ENCODE data around the gene CHRND. TPM values are rescaled to one million over a fixed set of nuclear protein-coding genes. Genes with fewer than 3 reads are reported as not detected.

CHRND gene
- total and polyA plus RNA-seq, 2 donors (not counting 1 experiment from before 2014, with no cell fraction given): not detected

DNA sequence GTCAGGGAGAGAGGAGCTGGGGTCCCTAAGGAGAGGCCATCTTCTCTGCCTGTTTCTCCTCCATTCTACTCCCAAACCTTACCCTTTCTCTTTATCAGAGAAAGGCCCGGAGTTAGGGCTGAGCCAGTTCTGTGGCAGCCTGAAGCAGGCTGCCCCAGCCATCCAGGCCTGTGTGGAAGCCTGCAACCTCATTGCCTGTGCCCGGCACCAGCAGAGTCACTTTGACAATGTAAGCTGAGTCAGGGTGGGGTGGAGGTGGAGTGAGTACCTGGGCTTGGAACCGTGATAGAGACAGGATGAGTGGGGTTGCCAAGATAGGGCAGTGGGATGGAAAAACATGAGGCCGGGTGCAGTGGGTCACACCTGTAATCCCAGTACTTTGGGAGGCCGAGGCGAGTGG is 18.7 kb downstream of the CHRND start:
- WGBS (ENCODE audit: insufficient coverage): 82% methylated on average over 4 of the region's 6 CpGs
- Histone ChIP-seq H3K36me3 (replicated peaks in 1 of 2; ENCODE audit: control extremely low read depth in 1 of 2, control insufficient read depth in 1 of 2, extremely low read depth in 1 of 2, insufficient read depth in 2 of 2, low read length in 1 of 2) (peaks cover 3 to 17% of the 10 kb centered on the region in 2 experiments), H3K79me2 (ENCODE audit: control insufficient read depth, insufficient read depth, low read length) (peaks cover 44% of the 10 kb centered on the region), H4K20me1 (ENCODE audit: control insufficient read depth, insufficient read depth, low read length, poor library complexity, severe bottlenecking) (peaks cover 14% of the 10 kb centered on the region), H3K27me3 (replicated peaks in 1 of 4; ENCODE audit: control extremely low read depth in 1 of 4, control insufficient read depth in 3 of 4, insufficient read depth in 4 of 4, low read length in 3 of 4) (peaks cover 0 to under 1% (median 0%) of the 10 kb centered on the region in 4 experiments), H3K9me3 (ENCODE audit: control extremely low read depth in 1 of 3, control insufficient read depth in 2 of 3, insufficient read depth in 1 of 3, low read length in 2 of 3) (peaks cover 0 to 2% (median 0%) of the 10 kb centered on the region in 3 donors), H3K4me1 (ENCODE audit: control insufficient read depth in 2 of 2, insufficient read depth in 2 of 2, low read length in 2 of 2) (peaks cover 4 to 9% of the 10 kb centered on the region in 2 donors), H3K4me3 (ENCODE audit: control extremely low read depth in 1 of 5, extremely low read depth in 1 of 5, insufficient read depth in 1 of 5, low read depth in 2 of 5, low read length in 4 of 5) (no peak overlapping the region), H3K27ac (ENCODE audit: low read length in 2 of 2) (no peak overlapping the region), H3K9ac (ENCODE audit: low read length) (no peak overlapping the region), H3K4me2 (replicated peaks; ENCODE audit: low read depth, low read length, poor library complexity, severe bottlenecking) (no peak overlapping the region), H2AFZ (ENCODE audit: insufficient read depth, low read depth, low read length, poor library complexity, severe bottlenecking) (no peak overlapping the region)
- intact Hi-C loops (cut with micrococcal nuclease): no loop called here
- Mint-ChIP-seq H3K4me3 (no peak overlapping the region), H3K9me3 (ENCODE audit: insufficient read depth) (no peaks in the 10 kb centered on the region), H3K27me3 (no peaks in the 10 kb centered on the region), H3K4me1 (peaks cover 31% of the 10 kb centered on the region), H3K27ac (no peak overlapping the region)
- CTCF ChIA-PET: no interaction called here
- DNase-seq (no peak), ATAC-seq (ENCODE audit: low read depth) (no peak)
- TF ChIP-seq, protein P1, sequence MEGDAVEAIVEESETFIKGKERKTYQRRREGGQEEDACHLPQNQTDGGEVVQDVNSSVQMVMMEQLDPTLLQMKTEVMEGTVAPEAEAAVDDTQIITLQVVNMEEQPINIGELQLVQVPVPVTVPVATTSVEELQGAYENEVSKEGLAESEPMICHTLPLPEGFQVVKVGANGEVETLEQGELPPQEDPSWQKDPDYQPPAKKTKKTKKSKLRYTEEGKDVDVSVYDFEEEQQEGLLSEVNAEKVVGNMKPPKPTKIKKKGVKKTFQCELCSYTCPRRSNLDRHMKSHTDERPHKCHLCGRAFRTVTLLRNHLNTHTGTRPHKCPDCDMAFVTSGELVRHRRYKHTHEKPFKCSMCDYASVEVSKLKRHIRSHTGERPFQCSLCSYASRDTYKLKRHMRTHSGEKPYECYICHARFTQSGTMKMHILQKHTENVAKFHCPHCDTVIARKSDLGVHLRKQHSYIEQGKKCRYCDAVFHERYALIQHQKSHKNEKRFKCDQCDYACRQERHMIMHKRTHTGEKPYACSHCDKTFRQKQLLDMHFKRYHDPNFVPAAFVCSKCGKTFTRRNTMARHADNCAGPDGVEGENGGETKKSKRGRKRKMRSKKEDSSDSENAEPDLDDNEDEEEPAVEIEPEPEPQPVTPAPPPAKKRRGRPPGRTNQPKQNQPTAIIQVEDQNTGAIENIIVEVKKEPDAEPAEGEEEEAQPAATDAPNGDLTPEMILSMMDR (IDR thresholded peaks at IDR 0.05): no peak
- no peak for TF ChIP-seq EZH2 (IDR thresholded peaks at IDR 0.05; ENCODE audit: borderline replicate concordance, insufficient read depth, low read depth, low read length, poor library complexity, severe bottlenecking)
- POLR2A ChIA-PET: no interaction called here

DNA sequence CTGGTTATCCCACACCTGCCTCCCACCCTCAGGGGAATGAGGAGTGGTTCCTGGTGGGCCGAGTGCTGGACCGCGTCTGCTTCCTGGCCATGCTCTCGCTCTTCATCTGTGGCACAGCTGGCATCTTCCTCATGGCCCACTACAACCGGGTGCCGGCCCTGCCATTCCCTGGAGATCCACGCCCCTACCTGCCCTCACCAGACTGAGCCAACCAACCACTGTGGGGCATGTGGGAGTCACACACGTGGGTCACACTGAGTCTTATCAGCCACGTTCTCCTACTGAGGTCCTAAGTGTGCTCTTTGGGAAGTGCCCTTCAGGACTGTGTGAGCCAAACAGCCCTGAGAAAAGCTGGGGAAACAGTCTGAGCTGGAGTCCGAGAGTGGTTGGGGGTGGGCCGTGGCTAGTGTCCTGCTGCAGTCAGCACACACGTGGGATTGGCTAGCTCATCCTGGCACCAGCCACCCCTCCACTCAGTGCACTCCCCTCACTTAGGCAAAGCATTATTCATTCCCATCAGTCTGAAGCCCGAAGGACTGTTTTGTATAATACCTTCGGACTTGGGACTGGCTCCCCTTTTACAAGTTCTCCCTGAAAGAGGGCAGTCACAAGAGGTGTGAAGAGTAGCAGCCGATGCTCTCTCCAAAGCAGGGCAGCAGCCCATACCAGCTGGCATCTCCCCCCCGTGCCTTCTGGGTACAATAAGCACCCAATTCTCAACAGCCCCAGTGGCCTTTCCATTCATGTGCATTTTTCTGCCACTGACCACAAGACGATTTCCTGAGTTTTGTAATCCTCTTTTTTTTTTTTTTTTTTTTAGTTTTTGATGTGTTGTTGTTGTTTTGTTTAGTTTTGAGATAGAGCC is 19.8 kb downstream of the CHRND start:
- CTCF ChIA-PET: interaction anchor here (1.3 kb wide), 1 partner anchor 25 kb away, joined by 5 read pairs; the partner anchor contains the start of gene PRSS56
- peaks cover 33% of the 10 kb centered on the region for H3K4me1 Mint-ChIP-seq
- peaks cover 52% of the 10 kb centered on the region for H3K79me2 ChIP-seq (ENCODE audit: control insufficient read depth, insufficient read depth, low read length)
- no peak overlapping the region for H3K4me2 ChIP-seq (replicated peaks; ENCODE audit: low read depth, low read length, poor library complexity, severe bottlenecking)
- intact Hi-C loops (cut with micrococcal nuclease): no loop called here
- H3K4me1 ChIP-seq (ENCODE audit: control insufficient read depth in 2 of 2, insufficient read depth in 2 of 2, low read length in 2 of 2): peaks cover 7 to 13% of the 10 kb centered on the region in 2 donors
- no peak overlapping the region for H3K27ac Mint-ChIP-seq
- H3K4me3 Mint-ChIP-seq: no peak overlapping the region
- no peak for TF ChIP-seq EZH2 (IDR thresholded peaks at IDR 0.05; ENCODE audit: borderline replicate concordance, insufficient read depth, low read depth, low read length, poor library complexity, severe bottlenecking)
- TF ChIP-seq, protein P1 (IDR thresholded peaks at IDR 0.05): no peak
- H3K36me3 ChIP-seq (replicated peaks in 1 of 2; ENCODE audit: control extremely low read depth in 1 of 2, control insufficient read depth in 1 of 2, extremely low read depth in 1 of 2, insufficient read depth in 2 of 2, low read length in 1 of 2): peaks cover 3 to 17% of the 10 kb centered on the region in 2 experiments
- H3K9me3 Mint-ChIP-seq (ENCODE audit: insufficient read depth): no peaks in the 10 kb centered on the region
- H4K20me1 ChIP-seq (ENCODE audit: control insufficient read depth, insufficient read depth, low read length, poor library complexity, severe bottlenecking): peaks cover 14% of the 10 kb centered on the region
- 96% methylated on average over 12 of the region's 17 CpGs for WGBS (ENCODE audit: insufficient coverage)
- H3K4me3 ChIP-seq (ENCODE audit: control extremely low read depth in 1 of 5, extremely low read depth in 1 of 5, insufficient read depth in 1 of 5, low read depth in 2 of 5, low read length in 4 of 5): no peak overlapping the region
- ATAC-seq (ENCODE audit: low read depth): no peak
- no peaks in the 10 kb centered on the region for H3K27me3 ChIP-seq (replicated peaks in 1 of 4; ENCODE audit: control extremely low read depth in 1 of 4, control insufficient read depth in 3 of 4, insufficient read depth in 4 of 4, low read length in 3 of 4)
- no peak overlapping the region for H3K9ac ChIP-seq (ENCODE audit: low read length)
- no peak overlapping the region for H2AFZ ChIP-seq (ENCODE audit: insufficient read depth, low read depth, low read length, poor library complexity, severe bottlenecking)
- H3K27ac ChIP-seq (ENCODE audit: low read length in 2 of 2): no peak overlapping the region
- no peak for DNase-seq
- POLR2A ChIA-PET: no interaction called here
- H3K27me3 Mint-ChIP-seq: no peaks in the 10 kb centered on the region
- peaks cover 0 to 2% (median 0%) of the 10 kb centered on the region in 3 donors for H3K9me3 ChIP-seq (ENCODE audit: control extremely low read depth in 1 of 3, control insufficient read depth in 2 of 3, insufficient read depth in 1 of 3, low read length in 2 of 3)
